GM12892 (cell line): Measurements from ENCODE around the gene TSPAN5.

Experiments
- POLR2A ChIP-seq: IDR thresholded peaks from 2 replicates; pipeline ENCODE4 v1.6.1; 2011; ENCODE audit warnings: low read depth, low read length, control low read depth
- POLR2AphosphoS5 ChIP-seq: IDR thresholded peaks from 2 replicates; pipeline ENCODE4 v1.6.1; 2011; ENCODE audit warnings: low read depth, low read length, control low read depth
- TAF1 ChIP-seq: IDR thresholded peaks from 2 replicates; pipeline ENCODE4 v1.6.1; 2011; ENCODE audit warnings: low read depth, mild to moderate bottlenecking, control low read depth, low read length, borderline replicate concordance

GRCh38 chr4:98567611-98568010 lies 90.8 kb downstream of the TSPAN5 start:
- TF ChIP-seq POLR2A (no peak), POLR2AphosphoS5 (no peak), TAF1 (no peak)
